NCI-H748 treated with DMSO at 0.1 percent for 48 hours (cell line): ENCODE results near the gene GDPD3.
"Not testable (repeated sequence)": the region's sequence is repeated elsewhere in the genome, so short reads cannot be mapped to it uniquely, and the experiment has no call there.

Experiments
- DNase-seq: peaks from one replicate; lab custom pipeline; 2025; lab: John Stamatoyannopoulos, UW

GDPD3 gene

GRCh38 chr16:30113031-30113710 lies at the start of gene GDPD3:
Gene GDPD3, minus strand, starts transcription at chr16:30113537. Its CDS starts 59 bp downstream, at chr16:30113478.
- DNase-seq = no peak

DNA sequence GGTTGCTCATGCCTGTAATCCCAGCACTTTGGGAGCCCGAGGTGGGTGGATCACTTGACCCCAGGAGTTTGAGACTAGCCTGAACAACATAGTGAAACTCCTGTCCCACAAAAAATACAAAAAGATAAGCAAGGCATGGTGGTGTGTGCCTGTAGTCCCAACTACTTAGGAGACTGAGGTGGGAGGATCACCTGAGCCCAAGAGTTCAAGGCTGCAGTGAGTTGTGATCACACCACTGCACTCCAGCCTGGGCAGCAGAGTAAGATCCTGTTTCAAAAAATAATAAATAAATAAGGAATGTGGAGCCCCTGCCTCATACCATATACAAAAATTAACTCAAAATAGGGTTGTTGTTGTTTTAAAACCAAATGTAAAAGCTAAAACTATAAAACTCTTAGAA lies 43.9 kb upstream of the GDPD3 start:
- DNase-seq = no peak

DNA sequence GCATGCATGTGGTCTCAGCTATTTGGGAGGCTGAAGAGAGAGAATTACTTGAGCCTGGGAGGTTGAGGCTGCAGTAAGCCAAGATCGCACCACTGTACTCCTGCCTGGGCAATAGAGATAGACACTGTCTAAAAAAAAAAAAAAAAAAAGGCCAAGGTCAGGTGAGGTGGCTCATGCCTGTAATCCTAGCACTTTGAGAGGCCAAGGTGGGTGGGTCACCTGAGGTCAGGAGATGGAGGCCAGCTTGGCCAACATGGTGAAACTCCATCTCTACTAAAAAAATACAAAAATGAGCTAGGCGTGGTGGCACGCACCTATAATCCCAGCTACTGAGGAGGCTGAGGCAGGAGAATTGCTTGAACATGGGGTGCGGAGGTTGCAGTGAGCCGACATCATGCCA lies 41.9 kb upstream of the GDPD3 start:
- DNase-seq = no peak

GRCh38 chr16:30152517-30152916 lies 39.2 kb upstream of the GDPD3 start:
- no peak for DNase-seq

DNA sequence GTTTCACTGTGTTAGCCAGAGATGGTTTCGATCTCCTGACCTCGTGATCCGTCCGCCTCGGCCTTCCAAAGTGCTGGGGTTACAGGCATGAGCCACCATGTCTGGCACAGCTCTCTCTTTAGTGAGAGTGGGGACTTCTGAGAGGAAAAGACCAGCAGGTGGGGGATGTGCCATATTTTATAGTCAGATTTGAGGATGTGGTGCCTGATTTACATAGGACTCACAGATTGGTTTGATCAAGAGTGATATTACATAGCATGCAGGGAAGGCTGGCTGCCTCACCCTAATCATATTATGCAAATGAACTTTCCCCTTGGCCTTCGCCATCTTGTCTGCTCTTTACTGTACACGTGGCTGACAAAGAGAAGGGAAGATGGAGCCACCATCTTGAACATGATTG lies 37.8 kb upstream of the GDPD3 start:
- no peak for DNase-seq

- DNase-seq = no peak
Measured at GRCh38 chr16:30149250-30149930, 36.1 kb upstream of the GDPD3 start.

DNA sequence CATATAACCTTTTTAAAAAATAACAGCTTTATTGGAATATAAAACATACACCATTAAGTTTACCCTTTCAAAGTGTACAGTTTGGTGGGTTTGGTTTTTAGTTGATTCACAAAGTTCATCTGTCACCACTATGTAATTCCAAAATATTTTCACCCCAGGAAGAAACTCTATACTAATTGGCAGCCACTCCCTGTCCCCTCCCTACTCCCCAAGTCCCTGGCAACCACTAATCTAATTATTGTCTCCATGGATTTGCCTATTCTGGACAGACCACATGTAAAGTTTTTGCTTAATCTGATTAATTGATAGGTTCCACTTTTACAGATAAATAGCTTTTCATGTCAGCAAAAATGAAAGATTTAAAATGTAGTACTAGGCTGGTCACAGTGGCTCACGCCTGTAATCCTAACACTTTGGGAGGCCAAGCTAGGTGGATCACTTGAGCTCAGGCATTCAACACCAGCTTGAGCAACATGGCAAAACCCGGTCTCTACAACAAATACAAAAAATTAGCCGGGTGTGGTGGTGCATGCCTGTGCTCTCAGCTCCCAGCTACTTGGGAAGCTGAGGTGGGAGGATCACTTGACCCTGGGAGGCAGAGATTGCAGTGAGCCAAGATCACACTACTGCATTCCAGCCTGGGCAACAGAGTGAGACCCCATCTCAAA lies 34.6 kb upstream of the GDPD3 start:
- no peak for DNase-seq

DNA sequence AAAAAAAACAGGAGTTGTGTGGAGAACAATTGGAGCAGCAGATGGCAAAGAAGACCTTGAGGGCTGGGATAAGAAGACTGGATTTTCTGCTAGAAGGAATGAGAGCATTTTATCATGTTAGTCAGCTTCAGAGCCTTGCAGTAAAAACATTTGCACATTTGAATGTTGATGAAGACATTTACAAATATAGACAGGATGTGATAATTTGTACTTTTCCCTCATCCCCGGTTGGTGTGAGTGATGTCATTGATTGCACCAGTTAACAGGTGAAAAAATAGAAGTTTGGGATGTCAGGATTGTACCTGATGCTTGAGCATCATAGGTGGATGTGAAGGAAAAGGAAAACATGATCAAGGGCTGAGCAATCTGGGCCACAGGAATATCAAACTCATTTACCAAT lies 32.3 kb upstream of the GDPD3 start:
- DNase-seq = no peak

- no peak for DNase-seq
Measured at GRCh38 chr16:30144917-30145316, 31.6 kb upstream of the GDPD3 start.

DNA sequence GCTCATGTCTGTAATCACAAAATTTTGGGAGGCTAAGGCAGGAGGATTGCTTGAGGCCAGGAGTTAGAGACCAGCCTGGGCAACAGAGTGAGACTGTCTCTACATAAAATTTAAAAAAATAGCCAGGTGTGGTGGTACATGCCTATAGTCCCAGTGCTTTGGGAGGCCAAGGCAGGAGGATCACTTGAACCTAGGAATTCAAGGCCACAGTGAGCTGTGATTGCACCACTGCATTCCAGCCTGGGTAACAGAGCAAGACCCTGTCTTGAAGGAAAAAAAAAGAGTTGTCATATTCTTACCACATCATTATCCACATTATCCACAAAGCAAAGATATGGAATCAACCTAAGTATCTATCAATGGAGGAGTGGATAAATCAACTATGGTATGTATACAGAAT lies 30.7 kb upstream of the GDPD3 start:
- DNase-seq = no peak

DNA sequence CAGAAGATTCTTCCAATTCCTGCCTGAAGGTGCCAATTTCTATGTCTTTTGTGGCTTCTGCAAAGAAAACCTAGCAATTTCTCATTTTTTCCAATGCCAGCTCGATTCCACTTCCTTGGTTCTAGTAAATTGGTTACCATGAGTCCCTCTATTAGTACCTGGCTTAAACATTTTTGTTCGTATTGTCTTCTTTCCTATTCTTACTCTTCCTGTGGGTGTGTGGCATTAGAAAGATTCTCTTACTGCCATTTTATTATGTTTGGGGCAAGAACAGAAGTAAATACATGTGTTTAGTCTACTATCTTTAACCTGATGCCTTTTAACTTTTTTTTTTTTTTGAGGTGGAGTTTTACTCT lies 30.0 kb upstream of the GDPD3 start:
- DNase-seq = no peak

DNA sequence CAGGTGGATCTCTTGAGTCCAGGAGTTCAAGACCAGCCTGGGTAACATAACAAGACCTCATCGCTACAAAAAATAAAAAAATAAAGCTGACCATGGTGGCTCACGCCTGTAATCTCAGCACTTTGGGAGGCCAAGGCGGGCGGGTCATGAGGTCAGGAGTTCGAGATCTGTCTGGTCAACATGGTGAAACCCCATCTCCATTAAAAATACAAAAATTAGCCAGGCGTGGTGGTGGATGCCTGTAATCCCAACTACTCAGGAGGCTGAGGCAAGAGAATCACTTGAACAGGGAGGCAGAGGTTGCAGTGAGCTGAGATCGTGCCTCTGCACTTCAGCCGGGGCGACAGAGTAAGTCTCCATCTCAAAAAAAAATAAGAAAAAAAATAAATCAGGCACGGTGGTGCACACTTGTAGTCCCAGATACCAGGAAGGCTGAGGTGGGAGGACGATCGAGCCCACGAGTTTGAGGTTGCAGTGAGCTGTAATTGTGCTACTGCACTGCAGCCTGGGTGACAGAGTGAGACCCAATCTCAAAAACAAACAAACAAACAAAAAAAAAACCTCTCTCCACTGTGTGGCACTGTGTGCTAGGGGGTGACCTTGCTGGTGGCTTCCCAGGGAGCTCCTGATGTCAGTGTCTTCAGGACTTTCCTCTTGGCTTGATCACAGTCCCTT lies 29.5 kb upstream of the GDPD3 start:
- DNase-seq = peak; percentile 2

DNA sequence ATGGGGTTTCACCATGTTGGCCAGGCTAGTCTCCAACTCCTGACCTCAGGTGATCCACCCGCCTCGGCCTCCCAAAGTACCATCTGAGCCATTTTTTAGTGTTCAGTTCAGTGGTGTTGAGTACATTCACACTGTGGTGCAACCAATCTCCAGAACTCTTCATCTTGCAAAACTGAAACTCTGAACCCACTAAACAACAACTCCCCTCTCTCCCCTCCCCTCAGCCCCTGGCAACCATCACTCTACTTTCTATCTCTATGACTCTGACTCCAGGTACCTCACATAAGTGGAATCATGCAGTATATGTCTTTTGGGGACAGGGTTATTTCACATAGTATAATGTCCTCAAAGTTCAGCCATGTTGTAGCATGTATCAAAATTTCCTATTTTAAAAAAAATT lies 28.4 kb upstream of the GDPD3 start:
- DNase-seq = no peak

DNA sequence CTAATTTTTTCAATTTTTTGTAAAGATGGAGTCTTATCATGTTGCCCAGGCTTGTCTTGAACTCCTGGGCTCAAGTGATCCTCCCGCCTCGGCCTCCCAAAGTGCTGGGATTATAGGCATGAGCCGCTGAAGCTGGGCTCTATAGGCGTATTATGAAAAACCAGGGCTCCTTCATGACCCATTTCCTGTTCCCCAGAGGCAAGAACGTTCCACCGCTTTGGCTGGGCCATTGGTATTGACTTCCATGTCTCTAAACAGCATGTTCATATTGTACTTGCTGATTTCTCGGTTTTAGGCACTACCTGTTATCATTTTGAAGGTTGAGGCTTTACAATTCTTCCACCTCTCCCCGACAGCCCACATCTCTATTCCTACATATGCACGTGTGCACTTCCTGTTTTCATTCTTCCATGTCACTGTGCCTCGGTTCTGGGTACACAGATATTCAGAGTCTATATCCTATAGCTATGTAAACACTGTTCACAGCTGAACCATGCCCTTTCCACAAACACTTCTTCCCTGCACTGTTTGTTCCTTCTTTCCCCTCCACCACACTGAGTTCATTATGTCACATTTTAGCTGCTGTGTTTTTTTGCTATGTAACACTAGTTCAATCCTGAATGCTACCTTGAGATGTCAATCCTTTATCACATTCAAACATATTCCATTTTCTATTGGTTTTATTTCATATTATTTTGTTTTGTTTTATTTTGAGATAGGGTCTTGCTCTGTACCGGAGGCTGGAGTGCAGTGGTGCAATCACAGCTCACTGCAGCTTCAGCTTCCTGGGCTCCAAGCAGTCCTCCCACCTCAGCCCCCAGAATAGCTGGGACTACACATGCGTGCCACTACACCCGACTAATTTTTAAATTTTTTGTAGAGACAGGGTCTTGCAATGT lies 26.5 kb upstream of the GDPD3 start:
- DNase-seq = peak; percentile 4

DNA sequence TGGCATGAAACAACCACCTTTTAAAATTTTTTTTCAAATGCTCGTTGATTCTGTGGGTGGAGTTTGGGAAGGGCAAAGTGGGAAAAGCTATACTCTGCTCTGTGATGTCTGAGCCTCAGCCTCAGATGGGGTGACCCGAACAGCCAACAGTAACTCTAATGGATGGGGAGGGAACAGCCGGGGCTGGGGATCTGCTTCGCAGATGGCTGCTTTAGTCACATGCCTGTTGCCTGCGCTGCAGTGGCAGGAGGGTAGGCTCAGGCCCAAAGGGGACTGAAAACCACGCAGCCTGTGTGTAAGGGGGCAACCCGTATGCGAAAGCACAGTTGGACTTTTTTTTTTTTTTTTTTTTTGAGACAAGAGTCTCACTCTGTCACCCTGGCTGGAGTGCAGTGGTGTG lies 24.6 kb upstream of the GDPD3 start:
- DNase-seq = no peak

- no peak for DNase-seq
Measured at GRCh38 chr16:30136971-30137605, 23.8 kb upstream of the GDPD3 start.

GRCh38 chr16:30132591-30132990 lies 19.3 kb upstream of the GDPD3 start:
- no peak for DNase-seq

DNA sequence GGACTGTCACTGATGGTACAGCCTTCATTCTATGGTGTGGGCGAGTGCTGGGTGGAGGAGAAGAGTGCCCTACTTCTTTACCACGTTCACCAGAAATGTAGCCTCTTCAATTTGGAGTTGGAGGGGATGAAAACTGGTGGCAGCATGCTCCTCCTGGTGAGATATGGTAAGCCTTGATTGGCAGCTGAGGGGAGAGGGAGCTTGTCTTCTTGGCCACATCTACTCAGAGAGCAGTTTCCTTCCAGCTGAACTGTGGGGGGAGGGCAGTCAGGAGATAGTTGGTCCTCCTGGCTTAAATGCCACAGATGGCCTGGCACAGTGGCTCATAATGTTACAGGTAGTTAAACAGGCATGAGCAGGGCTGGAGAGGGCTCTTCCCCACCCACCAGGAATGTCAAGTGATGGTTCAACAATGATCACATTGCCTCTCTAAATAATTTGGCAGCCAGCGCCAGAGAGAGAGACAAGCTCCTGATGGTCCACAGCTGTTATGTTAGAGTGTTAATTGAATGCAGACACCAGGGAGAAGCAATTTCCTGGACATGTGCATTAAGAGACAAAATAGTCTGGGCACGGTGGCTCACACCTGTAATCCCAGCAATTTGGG lies 18.6 kb upstream of the GDPD3 start:
- no peak for DNase-seq

DNA sequence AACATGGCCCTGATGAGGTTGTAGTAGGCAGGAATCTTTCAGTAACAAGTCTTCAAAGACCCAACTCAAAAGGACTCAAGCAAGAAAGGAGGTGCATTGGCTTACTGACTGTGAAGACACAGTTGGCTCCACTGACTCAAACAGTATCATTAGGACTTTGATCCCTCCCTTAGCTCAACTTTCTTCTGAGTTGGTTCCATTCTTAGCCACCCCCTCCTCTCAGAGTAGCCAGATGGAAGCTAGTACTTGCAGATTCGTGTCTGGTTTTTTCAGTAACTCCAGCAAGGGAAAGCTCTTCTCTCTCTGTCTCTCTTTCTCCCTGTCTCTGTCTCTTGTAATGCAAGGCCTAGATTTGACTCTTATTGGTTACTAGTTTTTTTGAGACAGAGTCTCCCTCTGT lies 14.7 kb upstream of the GDPD3 start:
- DNase-seq = no peak

- not testable (repeated sequence) for DNase-seq
Measured at GRCh38 chr16:30125690-30126089, 12.4 kb upstream of the GDPD3 start.

GRCh38 chr16:30124985-30125379 lies 11.6 kb upstream of the GDPD3 start:
- no peak for DNase-seq
